OCI-LY3 (cell line): Measurements from ENCODE around the gene SRRM4.
A peak's percentile ranks its signal among the peaks of the same experiment; 100 is the strongest.

Source experiments
- H2AFZ ChIP-seq: fragments of 200-600, 300-600 bp; shearing (Covaris generic); 2 replicates; pipeline ENCODE4 v1.6.0; 2014; ENCODE audit warnings: antibody characterized with exemption, low read depth, low read length
- H3K27ac ChIP-seq: fragments of 200-600, 300-600 bp; sonication (generic); 2 replicates; pipeline ENCODE4 v1.5.1; 2014; ENCODE audit warnings: mild to moderate bottlenecking, low read length, moderate library complexity, mixed read lengths
- H3K27me3 ChIP-seq: fragments of 200-600, 300-600 bp; sonication (generic); 2 replicates; pipeline ENCODE4 v1.6.1; 2014; ENCODE audit warnings: low read depth, low read length, mixed read lengths
- H3K36me3 ChIP-seq: fragments of 200-600, 300-600 bp; sonication (generic); replicated peaks from 2 replicates; pipeline ENCODE3; 2014; ENCODE audit warnings: low read depth, low read length, mixed read lengths
- H3K4me1 ChIP-seq: fragments of 300-600, 200-600 bp; sonication (generic); 2 replicates; pipeline ENCODE4 v1.6.1; 2014; ENCODE audit warnings: low read length, mixed read lengths
- H3K4me2 ChIP-seq: fragments of 200-600, 300-600 bp; sonication (generic); 2 replicates; pipeline ENCODE4 v1.6.1; 2014; ENCODE audit warnings: low read length, mixed read lengths
- H3K4me3 ChIP-seq: fragments of 300-600, 200-600 bp; sonication (generic); 2 replicates; pipeline ENCODE4 v1.5.1; 2014; ENCODE audit warnings: antibody characterized with exemption, mild to moderate bottlenecking, low read length, moderate library complexity
- H3K79me2 ChIP-seq: fragments of 300-600, 200-600 bp; shearing (Covaris generic); 2 replicates; pipeline ENCODE4 v1.6.1; 2014; ENCODE audit warnings: mild to moderate bottlenecking, low read length, mixed read lengths
- H3K9ac ChIP-seq: fragments of 300-600, 200-600 bp; shearing (Covaris generic); 2 replicates; pipeline ENCODE4 v1.6.0; 2014; ENCODE audit warnings: mild to moderate bottlenecking, low read length, moderate library complexity
- H3K9me3 ChIP-seq: fragments of 200-600, 300-600 bp; shearing (Covaris generic); 2 replicates; pipeline ENCODE4 v1.6.1; 2014; ENCODE audit warnings: low read length, mixed read lengths; ENCODE audit not compliant: insufficient read depth
- H4K20me1 ChIP-seq: fragments of 200-600, 300-600 bp; sonication (generic); 2 replicates; pipeline ENCODE4 v1.6.1; 2016; ENCODE audit warnings: low read length, mixed read lengths; ENCODE audit not compliant: insufficient read depth
- EZH2phosphoT487 ChIP-seq: fragments of 200-600 bp; shearing (Covaris generic); IDR thresholded peaks from 2 replicates; pipeline ENCODE4 v1.6.1; 2018; ENCODE audit warnings: antibody characterized with exemption, mixed run types, low read depth
- TF ChIP-seq, protein P1 (sequence below): fragments of 200-600, 300-600 bp; sonication (generic); IDR thresholded peaks from 2 replicates; pipeline ENCODE4 v1.5.1; 2014; ENCODE audit warnings: antibody characterized with exemption, low read length, low read depth

SRRM4 gene

DNA sequence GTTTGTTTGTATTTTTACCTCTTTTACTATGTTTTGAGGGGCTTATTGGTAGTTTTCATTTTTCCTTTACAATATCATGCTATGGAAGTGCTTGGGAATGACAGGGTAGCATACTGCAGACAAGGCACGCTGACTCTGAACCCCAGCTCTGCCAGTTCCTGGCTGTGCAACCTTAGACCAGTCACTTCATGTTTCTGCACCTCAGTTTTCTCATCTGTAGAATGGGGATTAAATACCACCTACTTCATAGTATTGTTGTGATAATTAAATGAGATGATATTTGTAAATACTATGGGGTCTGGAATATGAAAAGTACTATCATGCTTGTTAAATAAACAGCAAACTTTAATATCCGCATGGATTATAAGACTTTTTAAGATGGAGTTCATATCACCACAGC is 35.4 kb downstream of the SRRM4 start:
- Histone ChIP-seq H3K36me3 (no peaks in the 10 kb centered on the region), H3K9ac (no peak overlapping the region), H3K9me3 (no peaks in the 10 kb centered on the region), H3K4me1 (no peaks in the 10 kb centered on the region), H3K79me2 (no peaks in the 10 kb centered on the region), H3K4me2 (no peak overlapping the region), H3K4me3 (no peak overlapping the region), H3K27me3 (no peaks in the 10 kb centered on the region; the same call in 1 of the 2 replicates), H3K27ac (no peak overlapping the region), H2AFZ (no peak overlapping the region), H4K20me1 (no peaks in the 10 kb centered on the region)
- no peak for TF ChIP-seq EZH2phosphoT487
- TF ChIP-seq, protein P1, sequence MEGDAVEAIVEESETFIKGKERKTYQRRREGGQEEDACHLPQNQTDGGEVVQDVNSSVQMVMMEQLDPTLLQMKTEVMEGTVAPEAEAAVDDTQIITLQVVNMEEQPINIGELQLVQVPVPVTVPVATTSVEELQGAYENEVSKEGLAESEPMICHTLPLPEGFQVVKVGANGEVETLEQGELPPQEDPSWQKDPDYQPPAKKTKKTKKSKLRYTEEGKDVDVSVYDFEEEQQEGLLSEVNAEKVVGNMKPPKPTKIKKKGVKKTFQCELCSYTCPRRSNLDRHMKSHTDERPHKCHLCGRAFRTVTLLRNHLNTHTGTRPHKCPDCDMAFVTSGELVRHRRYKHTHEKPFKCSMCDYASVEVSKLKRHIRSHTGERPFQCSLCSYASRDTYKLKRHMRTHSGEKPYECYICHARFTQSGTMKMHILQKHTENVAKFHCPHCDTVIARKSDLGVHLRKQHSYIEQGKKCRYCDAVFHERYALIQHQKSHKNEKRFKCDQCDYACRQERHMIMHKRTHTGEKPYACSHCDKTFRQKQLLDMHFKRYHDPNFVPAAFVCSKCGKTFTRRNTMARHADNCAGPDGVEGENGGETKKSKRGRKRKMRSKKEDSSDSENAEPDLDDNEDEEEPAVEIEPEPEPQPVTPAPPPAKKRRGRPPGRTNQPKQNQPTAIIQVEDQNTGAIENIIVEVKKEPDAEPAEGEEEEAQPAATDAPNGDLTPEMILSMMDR = no peak

DNA sequence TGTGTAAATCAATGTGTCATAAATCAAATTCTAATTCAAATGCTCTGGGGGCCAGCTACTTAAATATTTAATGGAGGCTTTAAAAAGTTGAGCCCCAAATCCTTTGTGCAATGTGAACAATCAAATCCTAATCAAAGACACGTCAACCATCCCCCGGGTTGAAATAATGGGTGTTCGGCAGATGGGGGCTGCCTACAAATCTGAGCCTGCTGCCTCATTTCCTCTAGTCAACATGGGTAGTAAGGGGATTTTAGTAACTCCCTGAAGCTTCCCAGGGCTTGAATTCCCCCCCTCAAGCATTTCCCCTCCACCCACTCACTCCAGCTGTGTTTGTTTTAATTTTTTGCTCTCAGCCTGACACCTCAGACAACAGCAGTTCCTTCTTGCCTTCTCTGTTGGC is 37.8 kb downstream of the SRRM4 start:
- Histone ChIP-seq H4K20me1 (no peaks in the 10 kb centered on the region), H3K36me3 (no peaks in the 10 kb centered on the region), H3K27ac (no peak overlapping the region), H3K79me2 (no peaks in the 10 kb centered on the region), H3K9ac (no peak overlapping the region), H3K4me2 (no peak overlapping the region), H3K9me3 (no peaks in the 10 kb centered on the region), H3K27me3 (no peaks in the 10 kb centered on the region; the same call in 1 of the 2 replicates), H3K4me1 (no peaks in the 10 kb centered on the region), H3K4me3 (no peak overlapping the region), H2AFZ (no peak overlapping the region)
- no peak for TF ChIP-seq EZH2phosphoT487
- TF ChIP-seq, protein P1 = no peak

DNA sequence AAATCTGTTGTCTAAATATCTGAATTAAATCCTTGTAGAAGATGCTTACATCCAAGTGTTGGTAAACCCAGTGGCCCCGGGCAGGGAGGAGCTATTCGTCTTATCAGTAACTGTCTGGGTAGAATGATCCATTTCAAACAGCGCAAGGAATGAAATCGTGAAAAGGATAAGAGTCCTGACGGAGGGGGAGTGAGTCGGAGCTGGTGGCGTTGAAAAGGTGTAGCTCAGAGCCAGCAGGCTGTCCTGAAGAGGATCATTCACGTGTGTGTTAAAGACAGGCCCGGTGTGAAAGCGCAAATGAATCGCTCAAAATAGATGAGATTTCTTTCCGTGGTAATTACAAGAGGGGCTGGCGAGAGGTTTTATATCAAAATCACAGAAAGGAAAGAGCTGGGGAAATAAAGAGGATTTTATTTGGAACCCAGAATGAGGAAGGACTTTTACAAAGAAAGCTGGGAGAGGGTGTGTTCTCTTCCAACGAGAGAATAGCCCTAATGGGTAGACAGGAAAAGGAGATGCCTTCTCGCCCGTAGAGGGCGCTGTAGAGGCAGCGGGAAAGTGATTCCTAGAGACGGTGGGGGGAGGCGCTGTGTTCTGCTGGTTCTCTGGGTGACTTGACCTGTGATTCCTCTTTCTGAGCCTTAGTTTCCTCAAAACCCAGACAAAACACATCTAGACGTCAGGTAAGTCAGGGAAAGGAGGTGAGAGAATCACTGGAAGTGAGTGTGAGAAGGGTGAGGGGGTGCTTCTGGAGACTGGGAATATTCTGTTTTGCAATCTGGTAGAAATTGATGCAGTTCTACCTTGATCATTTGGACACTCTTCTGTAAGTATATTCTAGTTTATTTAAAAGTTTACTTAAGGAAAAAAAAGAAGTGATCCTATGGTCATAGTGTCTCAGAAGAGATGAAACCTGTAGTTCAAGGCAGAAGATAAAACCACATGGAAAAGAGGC is 39.3 kb downstream of the SRRM4 start:
- Histone ChIP-seq H3K27me3 (no peaks in the 10 kb centered on the region; the same call in 1 of the 2 replicates), H3K9me3 (no peaks in the 10 kb centered on the region), H3K9ac (no peak overlapping the region), H3K36me3 (no peaks in the 10 kb centered on the region), H3K4me3 (no peak overlapping the region), H3K27ac (no peak overlapping the region), H3K4me2 (no peak overlapping the region), H3K4me1 (no peaks in the 10 kb centered on the region), H3K79me2 (no peaks in the 10 kb centered on the region), H2AFZ (no peak overlapping the region), H4K20me1 (no peaks in the 10 kb centered on the region)
- TF ChIP-seq, protein P1 = peak; percentile 56
- no peak for TF ChIP-seq EZH2phosphoT487

DNA sequence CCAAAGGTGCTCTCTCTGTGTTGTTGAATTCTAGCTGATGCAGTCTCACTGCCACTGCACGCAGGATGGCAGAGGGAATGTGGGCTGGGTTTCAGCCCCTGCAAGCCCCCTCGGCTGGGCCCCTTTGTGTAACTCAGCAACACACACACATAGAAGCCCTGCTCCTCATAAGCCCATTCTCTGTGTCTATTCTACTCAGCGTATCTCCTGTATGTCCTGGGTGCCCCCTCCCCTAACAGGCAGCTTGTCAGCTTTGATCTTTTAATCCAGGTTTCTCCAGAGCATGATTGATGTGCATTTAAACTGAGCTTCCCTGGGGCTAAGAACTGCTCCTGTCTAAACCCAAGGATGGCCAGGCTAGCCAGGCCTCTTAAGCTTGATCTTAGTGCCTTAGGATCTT is 43.0 kb downstream of the SRRM4 start:
- Histone ChIP-seq H3K4me3 (no peak overlapping the region), H3K9ac (no peak overlapping the region), H3K79me2 (no peaks in the 10 kb centered on the region), H4K20me1 (no peaks in the 10 kb centered on the region), H2AFZ (no peak overlapping the region), H3K27ac (no peak overlapping the region), H3K4me1 (no peaks in the 10 kb centered on the region), H3K36me3 (no peaks in the 10 kb centered on the region), H3K4me2 (no peak overlapping the region), H3K9me3 (no peaks in the 10 kb centered on the region), H3K27me3 (no peaks in the 10 kb centered on the region)
- no peak for TF ChIP-seq EZH2phosphoT487
- TF ChIP-seq, protein P1 = no peak
